A549 (cell line): ENCODE data around the gene IL5.
"Not testable (repeated sequence)": the region's sequence is repeated elsewhere in the genome, so short reads cannot be mapped to it uniquely, and the experiment has no call there.

Experiments
- MAZ ChIP-seq: fragments of 150-350 bp; IDR thresholded peaks from 2 replicates; pipeline ENCODE4 v1.6.1; 2014; ENCODE audit warnings: antibody characterized with exemption, low read depth, low read length, borderline replicate concordance
- NPAS2 ChIP-seq: fragments of 250-450 bp; sonication (Bioruptor Pico); IDR thresholded peaks from 2 replicates; pipeline ENCODE4 v1.8.0; 2022; ENCODE audit warnings: mild to moderate bottlenecking, moderate library complexity, borderline replicate concordance
- POLR2A ChIP-seq: IDR thresholded peaks from 2 replicates; pipeline ENCODE4 v1.6.1; 2012; ENCODE audit warnings: mild to moderate bottlenecking, low read length

DNA sequence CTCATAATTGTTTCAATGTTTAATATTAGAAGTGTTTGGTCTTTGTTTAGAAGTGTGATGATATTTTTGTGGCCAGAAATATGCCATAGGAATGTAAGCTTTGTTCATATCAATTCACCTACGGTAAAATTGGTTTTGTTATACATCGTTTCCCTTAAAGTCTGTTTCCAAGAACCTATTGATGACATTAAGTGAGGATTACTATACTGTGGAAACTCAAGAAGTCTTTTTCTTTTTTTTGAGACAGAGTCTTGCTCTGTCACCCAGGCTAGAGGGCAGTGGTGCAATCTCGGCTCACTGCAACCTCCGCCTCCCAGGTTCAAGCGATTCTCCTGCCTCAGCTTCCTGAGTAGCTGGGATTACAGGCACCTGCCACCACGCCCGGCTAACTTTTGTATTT lies 5.5 kb upstream of the IL5 start:
- not testable (repeated sequence) for TF ChIP-seq MAZ, NPAS2, POLR2A
